UCSD-AML1 (cell line): ENCODE data around the gene TCP11.
"Not testable (repeated sequence)": the region's sequence is repeated elsewhere in the genome, so short reads cannot be mapped to it uniquely, and the experiment has no call there.

Experiments
- DNase-seq: peaks from one replicate; lab custom pipeline; 2025; ENCODE audit not compliant: unreplicated experiment; lab: John Stamatoyannopoulos, UW

Gene TCP11

GRCh38 chr6:35148167-35148741 is 7.1 kb upstream of the TCP11 start:
- DNase-seq, result no peak

- no peak for DNase-seq
These were observed 6.3 kb upstream of the TCP11 start for GRCh38 chr6:35147486-35147885.

GRCh38 chr6:35147026-35147425 is 5.9 kb upstream of the TCP11 start:
- no peak for DNase-seq

GRCh38 chr6:35146453-35146852 is 5.3 kb upstream of the TCP11 start:
- DNase-seq, result peak; percentile 64

- DNase-seq, result no peak
These were observed 4.6 kb upstream of the TCP11 start for GRCh38 chr6:35145757-35146156.

- no peak for DNase-seq
These were observed 1.7 kb upstream of the TCP11 start for GRCh38 chr6:35142588-35143569.

GRCh38 chr6:35140639-35141006 is 516 bp downstream of the TCP11 start:
- DNase-seq, result no peak

GRCh38 chr6:35139924-35140638 is 1.1 kb downstream of the TCP11 start:
- DNase-seq, result peak; percentile 27

GRCh38 chr6:35139470-35139869 is 1.7 kb downstream of the TCP11 start:
- no peak for DNase-seq

GRCh38 chr6:35138191-35138590 is 2.9 kb downstream of the TCP11 start:
- not testable (repeated sequence) for DNase-seq

- no peak for DNase-seq
These were observed 5.0 kb downstream of the TCP11 start for GRCh38 chr6:35136185-35136584.

- DNase-seq, result no peak
These were observed 12.6 kb downstream of the TCP11 start for GRCh38 chr6:35128496-35128895.

- DNase-seq, result no peak
These were observed 13.1 kb downstream of the TCP11 start for GRCh38 chr6:35128042-35128441.

GRCh38 chr6:35124356-35124755 is 16.8 kb downstream of the TCP11 start:
- DNase-seq, result no peak

GRCh38 chr6:35120746-35121145 is 20.4 kb downstream of the TCP11 start:
- no peak for DNase-seq

- DNase-seq, result no peak
These were observed 32.7 kb downstream of the TCP11 start for GRCh38 chr6:35108309-35108885.

- not testable (repeated sequence) for DNase-seq
These were observed 33.4 kb downstream of the TCP11 start for GRCh38 chr6:35107761-35108160.

- DNase-seq, result not testable (repeated sequence)
These were observed 33.9 kb downstream of the TCP11 start for GRCh38 chr6:35107208-35107607.

- not testable (repeated sequence) for DNase-seq
These were observed 35.1 kb downstream of the TCP11 start for GRCh38 chr6:35106061-35106460.

- no peak for DNase-seq
These were observed 36.1 kb downstream of the TCP11 start for GRCh38 chr6:35105078-35105477.

- no peak for DNase-seq
These were observed 42.0 kb downstream of the TCP11 start for GRCh38 chr6:35099116-35099515.
